ENCODE measurements around the gene RIN3.

The RIN3 gene

DNA sequence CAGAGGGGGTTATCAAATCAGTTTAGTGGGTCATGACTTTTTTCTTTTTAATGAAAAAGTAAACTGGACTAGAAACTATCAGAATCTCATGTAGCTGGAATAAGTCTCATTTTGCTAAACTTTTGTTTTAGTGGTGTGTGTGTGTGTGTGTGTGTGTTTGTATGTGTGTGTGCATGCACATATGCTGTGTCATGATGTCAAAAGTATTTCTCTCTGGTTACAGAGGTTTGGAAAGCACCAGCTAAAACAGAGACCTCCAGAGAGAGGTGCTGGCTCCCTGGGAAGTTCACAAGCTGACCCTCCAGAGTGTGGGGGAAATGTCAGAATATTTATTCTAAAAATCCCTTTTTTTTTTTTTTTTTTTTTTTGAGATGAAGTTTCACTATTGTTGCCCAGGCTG, 120.1 kb downstream of the RIN3 start:
- Mint-ChIP-seq H3K36me3 (ENCODE audit: low read depth) (no peaks in the 10 kb centered on the region), H3K27me3 (ENCODE audit: low read depth) (peaks cover 4% of the 10 kb centered on the region), H3K4me3 (no peak overlapping the region), H3K4me1 (peaks cover 4% of the 10 kb centered on the region), H3K27ac (no peak overlapping the region), H3K9me3 (no peaks in the 10 kb centered on the region)
- TF ChIP-seq, protein P1, sequence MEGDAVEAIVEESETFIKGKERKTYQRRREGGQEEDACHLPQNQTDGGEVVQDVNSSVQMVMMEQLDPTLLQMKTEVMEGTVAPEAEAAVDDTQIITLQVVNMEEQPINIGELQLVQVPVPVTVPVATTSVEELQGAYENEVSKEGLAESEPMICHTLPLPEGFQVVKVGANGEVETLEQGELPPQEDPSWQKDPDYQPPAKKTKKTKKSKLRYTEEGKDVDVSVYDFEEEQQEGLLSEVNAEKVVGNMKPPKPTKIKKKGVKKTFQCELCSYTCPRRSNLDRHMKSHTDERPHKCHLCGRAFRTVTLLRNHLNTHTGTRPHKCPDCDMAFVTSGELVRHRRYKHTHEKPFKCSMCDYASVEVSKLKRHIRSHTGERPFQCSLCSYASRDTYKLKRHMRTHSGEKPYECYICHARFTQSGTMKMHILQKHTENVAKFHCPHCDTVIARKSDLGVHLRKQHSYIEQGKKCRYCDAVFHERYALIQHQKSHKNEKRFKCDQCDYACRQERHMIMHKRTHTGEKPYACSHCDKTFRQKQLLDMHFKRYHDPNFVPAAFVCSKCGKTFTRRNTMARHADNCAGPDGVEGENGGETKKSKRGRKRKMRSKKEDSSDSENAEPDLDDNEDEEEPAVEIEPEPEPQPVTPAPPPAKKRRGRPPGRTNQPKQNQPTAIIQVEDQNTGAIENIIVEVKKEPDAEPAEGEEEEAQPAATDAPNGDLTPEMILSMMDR (IDR thresholded peaks at IDR 0.05; ENCODE audit: unreplicated experiment in 3 of 3) = no peak

DNA sequence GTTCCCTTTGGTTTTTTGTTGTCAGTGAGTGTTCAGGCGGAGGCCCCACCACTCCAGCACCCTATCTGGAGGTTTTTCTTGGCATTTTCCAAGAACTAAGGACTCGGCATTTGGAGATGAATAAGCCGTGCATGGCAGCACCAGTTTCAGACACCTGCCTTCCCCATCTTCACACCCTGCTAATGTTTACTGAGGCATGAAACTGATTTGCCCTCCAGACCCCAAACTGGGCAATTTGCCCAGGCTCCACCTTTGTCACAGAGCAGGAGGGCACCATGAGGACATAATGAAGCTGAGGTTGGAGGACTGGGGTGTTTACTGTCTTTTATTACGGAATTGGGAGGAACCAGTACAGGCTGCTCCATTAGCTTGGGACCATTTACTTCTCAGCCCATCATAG, 121.5 kb downstream of the RIN3 start:
- Mint-ChIP-seq H3K27me3 (ENCODE audit: low read depth) (peaks cover 4% of the 10 kb centered on the region), H3K9me3 (no peaks in the 10 kb centered on the region), H3K36me3 (ENCODE audit: low read depth) (no peaks in the 10 kb centered on the region), H3K4me3 (no peak overlapping the region), H3K27ac (no peak overlapping the region), H3K4me1 (peaks cover 4% of the 10 kb centered on the region)
- TF ChIP-seq, protein P1 (IDR thresholded peaks at IDR 0.05; ENCODE audit: unreplicated experiment in 3 of 3) = no peak

DNA sequence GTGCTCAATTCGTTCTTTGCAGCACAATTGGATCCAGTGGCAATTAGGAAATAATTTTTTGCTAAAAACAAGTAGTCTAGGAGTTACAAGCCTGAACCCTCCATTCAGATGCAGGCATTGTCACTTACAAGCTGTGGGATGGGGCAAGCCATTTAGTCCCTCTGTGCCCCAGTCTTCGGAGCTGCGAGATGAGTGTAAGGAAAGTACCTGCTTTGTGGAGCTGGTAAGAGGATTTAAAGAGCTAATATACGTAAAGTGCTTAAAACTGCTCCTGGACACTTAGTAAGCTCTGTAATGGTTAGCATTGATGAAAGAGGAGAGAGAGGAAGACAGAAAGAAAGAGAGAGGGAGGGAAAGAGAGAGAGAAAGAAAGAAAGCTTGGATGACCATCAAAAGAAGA, 122.3 kb downstream of the RIN3 start:
- H3K4me1 Mint-ChIP-seq = peaks cover 4% of the 10 kb centered on the region
- H3K4me3 Mint-ChIP-seq = no peak overlapping the region
- H3K27me3 Mint-ChIP-seq (ENCODE audit: low read depth) = peaks cover 4% of the 10 kb centered on the region
- no peaks in the 10 kb centered on the region for H3K36me3 Mint-ChIP-seq (ENCODE audit: low read depth)
- H3K9me3 Mint-ChIP-seq = no peaks in the 10 kb centered on the region
- H3K27ac Mint-ChIP-seq = no peak overlapping the region
- TF ChIP-seq, protein P1 (IDR thresholded peaks at IDR 0.05; ENCODE audit: unreplicated experiment in 3 of 3) = no peak

DNA sequence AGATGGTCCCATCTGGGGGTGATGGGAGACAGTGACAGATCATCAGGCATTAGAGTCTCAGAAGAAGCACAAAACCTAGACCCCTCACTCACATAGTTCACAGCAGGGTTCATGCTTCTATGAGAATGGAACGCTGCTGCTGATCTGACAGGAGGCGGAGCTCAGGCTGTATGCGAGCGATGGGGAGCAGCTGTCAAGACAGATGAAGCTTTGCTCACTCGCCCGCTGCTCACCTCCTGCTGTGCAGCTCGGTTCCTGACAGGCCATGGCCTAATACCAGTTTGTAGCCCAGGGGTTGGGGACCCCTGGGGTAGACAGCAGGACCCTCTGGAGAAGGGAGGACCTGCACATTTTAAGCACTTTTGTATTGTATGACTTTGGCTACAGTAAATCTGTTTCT, 123.6 kb downstream of the RIN3 start:
- H3K27ac Mint-ChIP-seq = no peak overlapping the region
- TF ChIP-seq, protein P1 (IDR thresholded peaks at IDR 0.05; ENCODE audit: unreplicated experiment in 3 of 3) = no peak
- H3K4me3 Mint-ChIP-seq = no peak overlapping the region
- H3K9me3 Mint-ChIP-seq = no peaks in the 10 kb centered on the region
- no peaks in the 10 kb centered on the region for H3K36me3 Mint-ChIP-seq (ENCODE audit: low read depth)
- peaks cover 4% of the 10 kb centered on the region for H3K27me3 Mint-ChIP-seq (ENCODE audit: low read depth)
- H3K4me1 Mint-ChIP-seq = peaks cover 4% of the 10 kb centered on the region

DNA sequence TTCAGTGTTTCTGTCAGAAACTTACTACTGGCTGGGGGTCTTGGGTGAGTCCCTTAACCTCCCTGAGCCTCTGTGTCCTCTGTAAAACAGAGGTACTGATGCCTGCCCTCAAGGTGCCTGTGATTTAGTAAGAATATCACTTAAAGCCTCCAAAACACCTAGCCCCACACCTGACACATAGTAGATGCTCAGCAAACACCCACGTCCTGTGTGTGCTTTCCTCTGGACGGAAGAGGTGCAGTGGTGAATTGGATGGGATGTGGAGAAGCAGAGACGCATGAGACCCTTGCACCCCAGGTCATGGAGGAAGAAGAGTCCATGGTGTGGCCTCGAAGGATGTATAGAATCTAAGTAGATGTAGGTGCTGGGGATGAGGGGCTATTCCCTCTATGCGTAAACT, 124.3 kb downstream of the RIN3 start:
- Mint-ChIP-seq H3K27ac (no peak overlapping the region), H3K36me3 (ENCODE audit: low read depth) (no peaks in the 10 kb centered on the region), H3K27me3 (ENCODE audit: low read depth) (peaks cover 4% of the 10 kb centered on the region), H3K4me3 (no peak overlapping the region), H3K4me1 (peaks cover 4% of the 10 kb centered on the region), H3K9me3 (no peaks in the 10 kb centered on the region)
- TF ChIP-seq, protein P1 (IDR thresholded peaks at IDR 0.05; ENCODE audit: unreplicated experiment in 3 of 3) = no peak

DNA sequence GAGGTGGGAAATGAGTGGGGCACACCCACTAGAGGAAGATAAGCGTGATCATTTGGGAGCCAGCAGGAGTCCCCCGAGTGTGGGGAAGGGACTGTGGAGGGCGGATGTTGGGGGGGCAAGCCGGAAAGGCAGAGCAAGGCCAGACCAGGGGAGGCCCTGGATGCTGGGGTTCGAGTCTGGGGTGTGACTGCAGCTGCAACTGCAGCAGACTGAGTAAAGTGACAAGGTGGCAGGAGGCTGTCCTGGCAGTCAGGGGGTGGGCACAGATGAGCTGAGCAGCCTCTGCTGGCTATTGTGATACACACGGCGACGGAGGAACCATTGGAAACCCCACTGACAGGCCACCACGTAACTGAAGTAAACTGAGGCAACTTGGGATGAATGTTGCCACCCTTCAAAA, 124.7 kb downstream of the RIN3 start:
- Mint-ChIP-seq H3K4me1 (peaks cover 4% of the 10 kb centered on the region), H3K27me3 (ENCODE audit: low read depth) (no peaks in the 10 kb centered on the region), H3K36me3 (ENCODE audit: low read depth) (no peaks in the 10 kb centered on the region), H3K9me3 (no peaks in the 10 kb centered on the region), H3K4me3 (no peak overlapping the region), H3K27ac (no peak overlapping the region)
- TF ChIP-seq, protein P1 (IDR thresholded peaks at IDR 0.05; ENCODE audit: unreplicated experiment in 3 of 3) = no peak

Data from nephron (organoid).